Right atrium auricular region (tissue), 2 donors: ENCODE data around the gene SARDH. TPM values are rescaled to one million over a fixed set of nuclear protein-coding genes. Genes with fewer than 3 reads are reported as not detected.

Experiments
- DNase-seq: peaks from one replicate; pipeline ENCODE4 v3.0.0-alpha.2; 2019; ENCODE audit warnings: low spot score
- H3K27ac ChIP-seq, 2 donors: fragments of 200-600 bp; sonication (generic); 1 replicate in 1 of 2; 2 replicates in 1 of 2; pipeline ENCODE4 v1.5.1; 2016 to 2019
- H3K27me3 ChIP-seq, 2 donors: fragments of 200-600 bp; sonication (generic); one replicate each; pipeline versions ENCODE4 v1.5.1 to v1.6.0; 2017 to 2019
- H3K36me3 ChIP-seq: fragments of 200-600 bp; sonication (generic); one replicate; pipeline ENCODE4 v1.5.1; 2016
- H3K4me1 ChIP-seq, 2 donors: fragments of 200-600 bp; sonication (generic); one replicate each; pipeline versions ENCODE4 v1.5.1 to v1.6.0; 2017 to 2019
- H3K4me3 ChIP-seq, 2 donors: fragments of 200-600 bp; sonication (generic); 1 replicate in 1 of 2; 2 replicates in 1 of 2; pipeline ENCODE4 v1.5.1; 2017 to 2019; ENCODE audit warnings: mild to moderate bottlenecking in 1 of 2, moderate library complexity in 1 of 2
- H3K9me3 ChIP-seq, 2 donors: fragments of 200-600 bp; sonication (generic); one replicate each; pipeline ENCODE4 v1.5.1; 2019
- total RNA-seq, 2 donors: library from RNA; depleted of rRNA; stranded (reverse); fragments of >200 nt; gene quantifications; one replicate each; pipeline ENCODE4 v1.1.0, GENCODE V29; 2016
- TF ChIP-seq, protein P1 (sequence below), 2 donors: fragments of 200-600 bp; sonication (generic); IDR thresholded peaks; one replicate each; pipeline ENCODE4 v1.5.1; 2019; ENCODE audit warnings: antibody characterized with exemption in 2 of 2

Gene SARDH
- total RNA-seq, 2 donors from 2014 or later: 0.63 to 0.94 TPM

DNA sequence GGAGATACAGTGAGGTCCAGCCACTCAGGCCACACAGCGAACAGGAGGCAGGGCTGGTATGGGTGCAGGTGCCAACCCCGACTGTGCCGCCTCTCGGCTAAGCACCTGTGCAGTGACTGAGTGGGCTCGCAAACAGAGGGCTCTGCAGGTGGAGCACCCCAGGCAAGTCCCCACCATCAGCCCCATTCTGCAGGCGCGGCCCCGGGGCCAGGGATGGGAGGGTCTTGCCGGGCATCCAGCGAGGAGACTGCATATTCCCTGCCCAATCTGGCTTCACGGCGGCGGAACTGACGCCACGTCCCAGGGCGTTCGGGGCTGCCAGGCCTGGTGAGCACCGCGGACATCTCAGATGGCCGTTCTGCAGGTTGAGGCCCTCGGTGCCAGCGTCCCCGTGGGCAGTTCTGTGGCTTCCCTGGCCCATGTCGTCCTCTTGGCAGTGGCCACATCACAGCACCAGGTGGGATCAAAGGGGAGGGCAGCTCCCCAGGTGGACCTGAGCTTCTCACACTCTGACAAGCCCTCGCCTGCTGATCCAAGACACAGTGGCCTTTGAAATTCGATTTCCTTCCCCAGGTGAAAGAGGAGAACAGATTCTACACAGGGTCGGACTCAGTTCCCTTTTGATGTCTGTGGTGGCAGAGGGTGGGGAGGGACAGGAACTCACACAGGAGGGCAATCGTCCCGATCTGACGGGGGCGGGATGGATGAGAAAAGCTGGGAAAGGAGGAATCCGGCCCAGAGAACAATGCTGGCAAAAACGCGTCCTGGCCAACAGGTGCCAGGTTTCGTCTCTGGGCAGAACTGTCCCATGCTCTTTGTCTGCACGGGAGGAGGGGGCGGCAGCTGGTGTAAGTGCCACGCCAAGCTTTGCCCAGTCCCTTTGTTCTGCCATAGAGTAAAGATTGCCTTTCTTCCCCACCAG lies 83.2 kb downstream of the SARDH start:
- H3K27me3 ChIP-seq: no peaks in the 10 kb centered on the region
- peaks cover 0 to 20% of the 10 kb centered on the region in 2 donors for H3K4me1 ChIP-seq
- DNase-seq: no peak
- H3K36me3 ChIP-seq: no peaks in the 10 kb centered on the region
- TF ChIP-seq, protein P1, sequence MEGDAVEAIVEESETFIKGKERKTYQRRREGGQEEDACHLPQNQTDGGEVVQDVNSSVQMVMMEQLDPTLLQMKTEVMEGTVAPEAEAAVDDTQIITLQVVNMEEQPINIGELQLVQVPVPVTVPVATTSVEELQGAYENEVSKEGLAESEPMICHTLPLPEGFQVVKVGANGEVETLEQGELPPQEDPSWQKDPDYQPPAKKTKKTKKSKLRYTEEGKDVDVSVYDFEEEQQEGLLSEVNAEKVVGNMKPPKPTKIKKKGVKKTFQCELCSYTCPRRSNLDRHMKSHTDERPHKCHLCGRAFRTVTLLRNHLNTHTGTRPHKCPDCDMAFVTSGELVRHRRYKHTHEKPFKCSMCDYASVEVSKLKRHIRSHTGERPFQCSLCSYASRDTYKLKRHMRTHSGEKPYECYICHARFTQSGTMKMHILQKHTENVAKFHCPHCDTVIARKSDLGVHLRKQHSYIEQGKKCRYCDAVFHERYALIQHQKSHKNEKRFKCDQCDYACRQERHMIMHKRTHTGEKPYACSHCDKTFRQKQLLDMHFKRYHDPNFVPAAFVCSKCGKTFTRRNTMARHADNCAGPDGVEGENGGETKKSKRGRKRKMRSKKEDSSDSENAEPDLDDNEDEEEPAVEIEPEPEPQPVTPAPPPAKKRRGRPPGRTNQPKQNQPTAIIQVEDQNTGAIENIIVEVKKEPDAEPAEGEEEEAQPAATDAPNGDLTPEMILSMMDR (IDR thresholded peaks at IDR 0.05): no peak
- H3K9me3 ChIP-seq: no peaks in the 10 kb centered on the region
- H3K4me3 ChIP-seq: no peak overlapping the region
- no peak overlapping the region for H3K27ac ChIP-seq

DNA sequence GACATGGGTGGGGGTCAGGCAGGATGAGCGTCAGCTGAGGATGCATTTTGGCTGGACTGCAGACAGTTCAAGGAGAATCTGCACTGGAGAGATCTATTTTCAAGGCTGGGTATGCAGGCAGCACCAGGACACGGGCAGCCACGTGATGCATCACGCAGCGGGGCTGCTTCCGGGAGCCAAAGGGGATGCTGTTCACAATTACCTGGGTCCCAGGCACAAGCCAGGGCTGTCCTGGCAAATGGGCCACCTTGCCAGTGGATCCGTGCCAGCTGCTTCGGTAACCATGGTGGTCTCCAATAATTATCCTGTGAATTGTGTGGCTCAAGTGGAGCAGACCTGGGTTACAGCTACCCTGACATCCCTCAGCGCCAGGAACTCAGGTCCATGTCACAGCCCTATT lies 84.5 kb downstream of the SARDH start:
- no peaks in the 10 kb centered on the region for H3K36me3 ChIP-seq

DNA sequence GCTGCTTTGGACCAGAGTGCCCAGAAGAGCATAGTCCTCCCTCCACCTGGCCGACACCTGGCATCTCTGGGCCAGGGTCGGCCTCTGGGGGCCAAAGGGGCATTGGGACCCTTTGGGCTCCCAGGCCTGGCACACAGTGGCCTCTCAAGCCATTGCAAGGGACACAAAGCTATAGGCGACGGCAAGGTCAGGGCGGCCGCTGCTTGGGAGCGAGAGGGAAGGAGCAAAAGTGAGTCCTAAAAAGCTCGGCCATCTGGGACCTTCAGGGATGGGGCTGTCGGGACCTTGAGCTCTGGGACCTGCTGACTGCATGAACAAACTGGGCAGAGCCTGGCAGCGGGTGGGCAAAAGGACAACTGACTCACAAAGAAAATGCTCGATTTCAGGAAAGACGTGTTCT lies 88.1 kb downstream of the SARDH start:
- H3K27me3 ChIP-seq: no peaks in the 10 kb centered on the region
- no peaks in the 10 kb centered on the region for H3K9me3 ChIP-seq
- H3K27ac ChIP-seq: no peak overlapping the region
- H3K4me3 ChIP-seq: no peak overlapping the region
- no peaks in the 10 kb centered on the region for H3K4me1 ChIP-seq
- no peaks in the 10 kb centered on the region for H3K36me3 ChIP-seq
- DNase-seq: no peak
- TF ChIP-seq, protein P1 (IDR thresholded peaks at IDR 0.05): no peak

More for the DNA sequence above, 84.5 kb downstream of the SARDH start:
- no peak overlapping the region for H3K27ac ChIP-seq
- H3K4me1 ChIP-seq: peaks cover 0 to 12% of the 10 kb centered on the region in 2 donors
- no peaks in the 10 kb centered on the region for H3K9me3 ChIP-seq
- DNase-seq: no peak
- no peak overlapping the region for H3K4me3 ChIP-seq
- TF ChIP-seq, protein P1 (IDR thresholded peaks at IDR 0.05): no peak
- no peaks in the 10 kb centered on the region for H3K27me3 ChIP-seq

DNA sequence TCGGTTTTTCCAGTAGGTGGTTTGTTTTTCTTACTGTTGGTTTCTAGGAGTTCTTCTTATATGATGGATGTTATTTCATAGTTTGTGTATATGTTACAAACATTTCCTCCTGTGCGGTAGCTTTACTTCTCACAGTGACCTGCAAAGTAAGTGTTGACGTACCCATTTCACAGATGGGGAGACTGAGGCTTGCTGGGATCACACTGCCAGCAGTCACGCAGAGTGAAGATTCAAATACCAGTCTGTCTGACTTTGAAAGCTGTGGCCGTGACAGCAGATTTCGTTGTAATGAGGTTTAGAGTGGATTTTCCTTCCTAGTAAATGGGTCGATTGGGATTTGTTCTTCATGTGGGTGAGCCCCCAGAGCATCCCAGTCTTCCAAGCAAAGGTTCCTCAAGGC lies 89.0 kb downstream of the SARDH start:
- DNase-seq: no peak
- Histone ChIP-seq H3K4me1 (no peaks in the 10 kb centered on the region), H3K36me3 (no peaks in the 10 kb centered on the region), H3K9me3 (no peaks in the 10 kb centered on the region), H3K27me3 (no peaks in the 10 kb centered on the region), H3K4me3 (no peak overlapping the region), H3K27ac (no peak overlapping the region)
- TF ChIP-seq, protein P1 (IDR thresholded peaks at IDR 0.05): no peak

DNA sequence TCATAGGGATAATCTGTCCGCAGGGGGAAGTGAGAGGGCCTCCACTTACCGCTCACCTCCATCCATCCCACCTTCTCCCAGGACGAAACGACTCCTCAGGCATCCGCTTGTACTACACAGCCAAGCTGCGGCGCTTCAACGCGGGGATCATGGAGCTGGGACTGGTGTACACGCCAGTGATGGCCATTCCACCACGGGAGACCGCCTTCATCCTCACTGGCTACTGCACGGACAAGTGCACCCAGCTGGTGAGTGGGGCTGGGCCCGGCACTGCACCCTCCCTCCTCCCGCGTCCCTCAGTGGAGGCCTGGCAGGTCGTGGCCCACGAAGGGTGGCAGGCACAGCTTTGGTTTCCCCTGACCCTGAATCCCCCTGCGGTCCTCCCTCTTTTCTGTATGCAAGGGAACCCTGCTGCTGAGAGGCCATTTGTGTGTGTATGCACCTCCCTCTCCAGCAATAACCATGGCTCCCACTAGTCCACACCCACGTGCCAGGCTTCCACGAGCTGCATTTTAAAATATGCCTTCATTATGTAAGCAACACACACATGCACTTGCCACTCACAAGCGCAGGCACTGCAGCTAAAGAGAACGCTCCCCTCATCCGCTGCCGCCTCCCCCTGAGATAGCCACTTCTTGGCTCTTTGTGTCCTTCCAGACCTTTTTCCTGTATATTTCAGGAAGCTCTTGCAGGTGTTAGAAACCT lies 90.2 kb downstream of the SARDH start:
- no peak for DNase-seq
- Histone ChIP-seq H3K36me3 (no peaks in the 10 kb centered on the region), H3K4me3 (no peak overlapping the region), H3K4me1 (no peaks in the 10 kb centered on the region), H3K27me3 (no peaks in the 10 kb centered on the region), H3K9me3 (no peaks in the 10 kb centered on the region), H3K27ac (no peak overlapping the region)
- TF ChIP-seq, protein P1 (IDR thresholded peaks at IDR 0.05): no peak
